IMR-90 (cell line): Measurements from ENCODE around the gene KCNMA1. TPM values are rescaled to one million over a fixed set of nuclear protein-coding genes. Genes with fewer than 3 reads are reported as not detected.

Experiments
- ATAC-seq: fragments of 200-7000 bp; cut with Tn5 transposase; 2 replicates; pipeline ENCODE4 v1.9.1; 2020; ENCODE audit warnings: low read depth, mild to moderate bottlenecking, moderate library complexity
- BruUV-seq: library from RNA; stranded (reverse); fragments of 400-500 nt; replicated peaks from 2 replicates; lab custom pipeline; 2021; lab: Mats Ljungman, UMichigan
- CTCF ChIA-PET: fragments of 300-600 bp; formaldehyde crosslinking; extraction: SDS; loops from one replicate; lab custom pipeline; 2021; ENCODE audit warnings: antibody characterized with exemption; lab: Yijun Ruan, JAX
- POLR2A ChIA-PET: fragments of 300-600 bp; sonication (Branson Sonifier 250); formaldehyde crosslinking; loops from one replicate; lab custom pipeline; 2022; ENCODE audit warnings: antibody characterized with exemption; ENCODE audit not compliant: unreplicated experiment; lab: Charles Lee
- DNase-seq: peaks from one replicate; pipeline ENCODE4 v3.0.0; 2013
- H2AFZ ChIP-seq: replicated peaks from 2 replicates; pipeline ENCODE3; 2013; ENCODE audit warnings: low read length, mild to moderate bottlenecking; ENCODE audit not compliant: poor library complexity
- H2AK5ac ChIP-seq: 2 replicates; pipeline ENCODE4 v1.6.1; 2013; ENCODE audit warnings: low read depth, low read length, inconsistent platforms
- H2AK9ac ChIP-seq: replicated peaks from 2 replicates; pipeline ENCODE3; 2013; ENCODE audit warnings: mild to moderate bottlenecking, low read depth, low read length, moderate library complexity; ENCODE audit not compliant: poor library complexity
- H2BK120ac ChIP-seq: 2 replicates; pipeline ENCODE4 v1.6.1; 2013; ENCODE audit warnings: low read depth, low read length, inconsistent platforms
- H2BK15ac ChIP-seq: 3 replicates; pipeline ENCODE4 v1.6.1; 2013; ENCODE audit warnings: low read depth, low read length, inconsistent platforms
- H2BK20ac ChIP-seq: 2 replicates; pipeline ENCODE4 v1.6.1; 2013; ENCODE audit warnings: low read depth, mild to moderate bottlenecking, inconsistent platforms, low read length, moderate library complexity
- H2BK5ac ChIP-seq: 2 replicates; pipeline ENCODE4 v1.6.1; 2013; ENCODE audit warnings: mild to moderate bottlenecking, low read depth, low read length, inconsistent platforms; ENCODE audit not compliant: poor library complexity, severe bottlenecking
- H3K14ac ChIP-seq: replicated peaks from 2 replicates; pipeline ENCODE4 v1.6.1; 2013; ENCODE audit warnings: low read depth, low read length, inconsistent platforms
- H3K18ac ChIP-seq: 2 replicates; pipeline ENCODE4 v1.6.1; 2013; ENCODE audit warnings: low read depth, low read length, control low read depth
- H3K23ac ChIP-seq: 2 replicates; pipeline ENCODE4 v1.6.1; 2013; ENCODE audit warnings: low read depth, low read length, inconsistent platforms
- H3K27ac ChIP-seq: 2 replicates; pipeline ENCODE4 v1.5.1; 2013; ENCODE audit warnings: mild to moderate bottlenecking, control low read depth, low read length; ENCODE audit not compliant: insufficient read depth
- H3K27me3 ChIP-seq: 2 replicates; pipeline ENCODE4 v1.6.1; 2013; ENCODE audit warnings: low read length; ENCODE audit not compliant: control insufficient read depth, insufficient read depth
- H3K36me3 ChIP-seq: 2 replicates; pipeline ENCODE4 v1.6.1; 2013; ENCODE audit warnings: low read length, mixed read lengths; ENCODE audit not compliant: control insufficient read depth, insufficient read depth
- H3K4ac ChIP-seq: 2 replicates; pipeline ENCODE4 v1.6.1; 2013; ENCODE audit warnings: low read depth, low read length, inconsistent platforms
- H3K4me1 ChIP-seq: 2 replicates; pipeline ENCODE4 v1.6.1; 2013; ENCODE audit warnings: low read length, mixed read lengths; ENCODE audit not compliant: control insufficient read depth, insufficient read depth
- H3K4me2 ChIP-seq: 2 replicates; pipeline ENCODE4 v1.6.1; 2013; ENCODE audit warnings: low read depth, mild to moderate bottlenecking, control low read depth, low read length, moderate library complexity
- H3K4me3 ChIP-seq: 2 replicates; pipeline ENCODE4 v1.5.1; 2013; ENCODE audit warnings: low read depth, mild to moderate bottlenecking, control low read depth, low read length, moderate library complexity; ENCODE audit not compliant: insufficient read depth
- H3K56ac ChIP-seq: 2 replicates; pipeline ENCODE4 v1.6.1; 2013; ENCODE audit warnings: low read length, inconsistent platforms; ENCODE audit not compliant: insufficient read depth; ENCODE audit errors: extremely low read depth
- H3K79me1 ChIP-seq, 2 experiments: 2 replicates each; pipeline ENCODE4 v1.6.1; 2013; ENCODE audit warnings: low read length in 2 of 2, inconsistent platforms in 1 of 2, low read depth in 1 of 2
- H3K9ac ChIP-seq: 2 replicates; pipeline ENCODE4 v1.6.1; 2013; ENCODE audit warnings: low read depth, low read length, control low read depth
- H3K9me1 ChIP-seq: 2 replicates; pipeline ENCODE4 v1.6.1; 2013; ENCODE audit warnings: low read length, inconsistent platforms; ENCODE audit not compliant: insufficient read depth
- H3K9me3 ChIP-seq: 2 replicates; pipeline ENCODE4 v1.6.1; 2013; ENCODE audit warnings: low read length; ENCODE audit not compliant: control insufficient read depth, insufficient read depth
- H4K20me1 ChIP-seq: 2 replicates; pipeline ENCODE4 v1.6.1; 2013; ENCODE audit warnings: low read length, inconsistent platforms; ENCODE audit not compliant: insufficient read depth
- H4K5ac ChIP-seq: 2 replicates; pipeline ENCODE4 v1.6.1; 2013; ENCODE audit warnings: mild to moderate bottlenecking, low read depth, low read length, control low read depth
- H4K8ac ChIP-seq, 2 experiments: 2 replicates each; pipeline ENCODE4 v1.6.1; 2013; ENCODE audit warnings: low read depth in 2 of 2, low read length in 2 of 2, control low read depth in 1 of 2, inconsistent platforms in 1 of 2
- H4K91ac ChIP-seq: 2 replicates; pipeline ENCODE4 v1.6.1; 2013; ENCODE audit warnings: low read depth, low read length, inconsistent platforms; ENCODE audit not compliant: insufficient read depth
- BHLHE40 ChIP-seq: fragments of 150-350 bp; IDR thresholded peaks from 2 replicates; pipeline ENCODE4 v1.6.1; 2016; ENCODE audit warnings: mild to moderate bottlenecking, low read depth, low read length
- CEBPB ChIP-seq: IDR thresholded peaks from 2 replicates; pipeline ENCODE4 v1.6.1; 2012; ENCODE audit warnings: low read depth, low read length, improper control_type of control experiment
- FOS ChIP-seq: fragments of 150-350 bp; IDR thresholded peaks from 2 replicates; pipeline ENCODE4 v1.6.1; 2016; ENCODE audit warnings: low read depth, low read length
- MAFK ChIP-seq: IDR thresholded peaks from 2 replicates; pipeline ENCODE4 v1.6.1; 2012; ENCODE audit warnings: low read depth, low read length, improper control_type of control experiment
- NFE2L2 ChIP-seq: fragments of 150-350 bp; IDR thresholded peaks from 2 replicates; pipeline ENCODE4 v1.6.1; 2016; ENCODE audit warnings: low read depth, mild to moderate bottlenecking, low read length
- RAD21 ChIP-seq: IDR thresholded peaks from 2 replicates; pipeline ENCODE4 v1.6.1; 2012; ENCODE audit warnings: low read length, improper control_type of control experiment
- SMC3 ChIP-seq: fragments of 150-350 bp; IDR thresholded peaks from 2 replicates; pipeline ENCODE4 v1.6.1; 2016; ENCODE audit warnings: low read depth, mild to moderate bottlenecking, antibody characterized with exemption, low read length, moderate library complexity
- WGBS, 2 experiments: methylation state at CpG; one replicate each; pipeline versions ENCODE4 v1.1.5 to v1.1.7; 2013; ENCODE audit warnings: missing lambda C conversion rate in 2 of 2; ENCODE audit not compliant: insufficient read length in 1 of 2; ENCODE audit errors: extremely low coverage in 2 of 2; 5-methylcytosine and 5-hydroxymethylcytosine counted together
- dilution Hi-C: fragments of 300-500 bp; cut with HindIII; formaldehyde crosslinking; loops from one replicate; pipeline ENCODE4 v1.14.3; 2018; ENCODE audit warnings: low sequenced_read_pairs; ENCODE audit not compliant: unreplicated experiment
- in situ Hi-C: fragments of 300-500 bp; cut with MboI; formaldehyde crosslinking; loops from 3 replicates; pipeline ENCODE4 v1.14.3; 2019; ENCODE audit warnings: low sequenced_read_pairs, inconsistent platforms, mixed read lengths
- intact Hi-C: fragments of 100-400 bp; cut with micrococcal nuclease; formaldehyde crosslinking; loops from 2 replicates; pipeline ENCODE4 v1.10.0; 2022
- microRNA-seq, 2 experiments: library from miRNA; stranded (forward) in 1 of 2; unstranded in 1 of 2; fragments of 10-50 nt in 1 of 2; fragments of <30 nt in 1 of 2; gene quantifications in 1 of 2; microRNA quantifications in 1 of 2; one replicate each; pipeline versions ENCODE3 to v1.1.0; 2013 to 2020; ENCODE audit not compliant: insufficient read depth in 1 of 2, insufficient read length in 1 of 2, unreplicated experiment in 1 of 2
- polyA plus RNA-seq, 3 experiments: library from polyadenylated mRNA; depleted of rRNA; stranded (reverse); fragments of >200 nt; gene quantifications; 2 replicates each; pipeline ENCODE4 v1.2.3, GENCODE V29; 2012; ENCODE audit warnings: low replicate concordance in 1 of 3
- small RNA-seq, 5 experiments: library from RNA; depleted of rRNA; stranded (forward); fragments of <200 nt; gene quantifications; one replicate each; pipeline ENCODE3, GENCODE V24; 2012
- total RNA-seq: library from RNA; depleted of rRNA; stranded (reverse); fragments of >200 nt; gene quantifications from 2 replicates; pipeline ENCODE4 v1.2.3, GENCODE V29; 2012

The KCNMA1 gene
- total and polyA plus RNA-seq, 2 of the 4 experiments (the other 2 are of a cell fraction) = 25.6 to 29.6 TPM

DNA sequence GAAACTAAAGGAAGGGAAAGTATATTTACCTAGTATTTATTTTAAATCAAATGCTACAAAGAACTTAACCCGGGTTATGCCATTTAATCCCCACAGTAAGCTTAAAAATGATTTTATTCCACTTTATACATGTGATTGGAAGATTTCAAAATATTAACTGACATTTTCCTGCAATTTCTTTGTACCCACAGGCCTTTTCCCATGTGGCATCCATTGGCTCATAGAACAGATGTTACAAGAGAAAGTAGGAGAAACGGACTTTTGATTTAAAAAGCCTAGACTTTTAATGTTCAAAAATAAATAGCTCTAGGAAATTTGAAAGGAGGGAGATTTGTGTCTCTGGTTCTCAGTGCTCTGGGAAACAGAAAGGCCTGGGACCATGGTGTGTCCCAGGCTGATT is 807.9 kb downstream of the KCNMA1 start:
- no peak overlapping the region for H3K56ac ChIP-seq

More for the DNA sequence above, 807.9 kb downstream of the KCNMA1 start:
- dilution Hi-C loops = no loop called here
- no peak overlapping the region for H4K5ac ChIP-seq
- H3K4me1 ChIP-seq = no peaks in the 10 kb centered on the region
- no peak overlapping the region for H3K9ac ChIP-seq
- in situ Hi-C loops = no loop called here
- DNase-seq (no peak), ATAC-seq (no peak)
- H4K91ac ChIP-seq = no peak overlapping the region
- no peaks in the 10 kb centered on the region for H3K36me3 ChIP-seq
- 0 out of 2 replicates have a peak, but pooled peaks cover 2% of the 10 kb centered on the region for H3K27me3 ChIP-seq
- no peak overlapping the region for H3K4me2 ChIP-seq
- H3K14ac ChIP-seq = no peak overlapping the region
- no peak overlapping the region for H3K18ac ChIP-seq
- intact Hi-C loops = no loop called here
- no CpG with 5 or more reads among the region's 2 CpGs for WGBS, 2 experiments
- no peak overlapping the region for H3K23ac ChIP-seq
- H4K8ac ChIP-seq = no peak overlapping the region
- H3K9me3 ChIP-seq = no peaks in the 10 kb centered on the region
- no peak overlapping the region for H2BK20ac ChIP-seq
- H3K4ac ChIP-seq = no peak overlapping the region
- CTCF ChIA-PET = interaction anchor here (0.6 kb wide), 1 partner anchor 52 kb away, joined by 3 read pairs; no protein-coding TSS in a partner anchor
- POLR2A ChIA-PET = no interaction called here
- no peak overlapping the region for H3K4me3 ChIP-seq
- H2BK120ac ChIP-seq = no peak overlapping the region
- no peak overlapping the region for H2BK5ac ChIP-seq
- no peak overlapping the region for H2AFZ ChIP-seq
- no peak overlapping the region for H2AK9ac ChIP-seq
- no peak overlapping the region for H2BK15ac ChIP-seq
- BruUV-seq = no TSS peak
- no peaks in the 10 kb centered on the region for H3K79me1 ChIP-seq
- TF ChIP-seq SMC3 (no peak), CEBPB (no peak), RAD21 (no peak), BHLHE40 (no peak), MAFK (no peak), FOS (no peak), NFE2L2 (no peak)
- H2AK5ac ChIP-seq = no peak overlapping the region
- no peaks in the 10 kb centered on the region for H4K20me1 ChIP-seq
- no peak overlapping the region for H3K27ac ChIP-seq
- H3K9me1 ChIP-seq = no peaks in the 10 kb centered on the region

Small RNAs within 50 kb of the gene (microRNA-seq; reads per million reads assigned to microRNA genes)
- not detected for gene ATP5MC1P8 (ENCODE audit: insufficient read depth, insufficient read length)
- gene COX6CP15 (ENCODE audit: insufficient read depth, insufficient read length) = not detected
- gene RF00322 (ENCODE audit: insufficient read depth, insufficient read length) = not detected
- not detected for gene RNA5SP321 (ENCODE audit: insufficient read depth, insufficient read length)

Small RNAs within 50 kb of the gene (small RNA-seq; reads per million reads assigned to genes)
- gene ATP5MC1P8 (0 reads per million in 5 experiments), gene COX6CP15 (0 reads per million in 5 experiments), gene RF00322 (0 reads per million in 5 experiments), gene RNA5SP321 (0.11 to 18.4 (median 16.0) reads per million in 5 experiments)
